GM18951 (cell line): Measurements from ENCODE around the gene DNAAF9.

Experiments
- POLR2A ChIP-seq: IDR thresholded peaks from 4 replicates; pipeline ENCODE4 v1.6.1; 2011; ENCODE audit warnings: mild to moderate bottlenecking; ENCODE audit not compliant: insufficient read length, insufficient read depth; ENCODE audit errors: extremely low read depth
- in situ Hi-C: fragments of 300-500 bp; cut with MboI; formaldehyde crosslinking; loops from one replicate; pipeline ENCODE4 v1.12.0; 2022; ENCODE audit warnings: low sequenced_read_pairs, mixed read lengths, inconsistent platforms; ENCODE audit not compliant: unreplicated experiment

DNAAF9 gene

DNA sequence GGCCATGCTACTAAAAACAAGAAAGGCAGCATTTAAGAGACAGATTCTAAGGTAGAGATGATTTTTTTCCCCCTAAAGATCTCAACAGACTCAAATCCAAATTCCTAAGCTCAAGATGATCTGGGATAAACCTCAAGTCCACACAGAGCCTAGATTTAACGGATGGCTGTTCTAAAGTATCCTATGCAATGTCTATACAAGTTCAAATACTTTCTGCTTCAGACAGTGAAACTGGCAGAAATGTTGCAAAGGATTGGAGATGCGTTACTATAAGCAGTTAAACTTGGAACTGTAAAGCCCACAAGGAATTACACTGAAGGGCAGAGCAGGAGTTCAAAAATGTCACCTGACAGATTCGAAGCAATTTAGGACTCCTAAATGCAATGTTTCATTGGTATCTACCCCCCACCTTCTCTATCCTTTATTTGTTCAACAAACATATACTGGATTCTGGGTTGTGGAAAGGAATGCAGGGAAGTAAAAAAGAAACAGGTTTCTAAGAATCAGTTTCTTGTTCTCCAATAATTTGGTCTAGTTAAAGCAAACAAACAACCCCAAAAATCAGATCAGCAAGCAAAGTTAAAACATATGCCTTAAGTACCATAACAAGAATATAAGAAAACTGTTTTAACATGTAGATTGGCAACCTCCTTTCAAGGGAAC is 1.6 kb downstream of the DNAAF9 start:
- in situ Hi-C loops: no loop called here
- no peak for TF ChIP-seq POLR2A

DNA sequence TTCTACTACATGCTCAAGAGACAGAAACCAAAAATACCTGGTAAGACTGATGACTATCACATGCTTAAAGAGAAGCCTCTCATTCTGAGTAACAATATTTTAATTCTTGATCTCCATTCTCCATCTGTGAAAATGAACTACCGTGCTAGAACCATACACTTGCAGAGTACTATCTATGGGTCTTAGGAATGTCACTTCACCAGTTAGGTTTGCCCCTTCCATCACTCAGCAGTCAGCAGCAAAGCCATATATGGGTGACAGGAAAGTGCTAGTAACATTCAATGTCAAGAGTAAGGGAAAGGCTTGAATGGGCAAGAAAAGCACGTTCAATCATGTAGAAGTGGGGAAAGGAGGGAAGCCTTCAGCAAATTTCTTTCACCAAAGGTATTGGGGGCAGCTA is 2.3 kb downstream of the DNAAF9 start:
- TF ChIP-seq POLR2A: no peak
- in situ Hi-C loops: no loop called here

DNA sequence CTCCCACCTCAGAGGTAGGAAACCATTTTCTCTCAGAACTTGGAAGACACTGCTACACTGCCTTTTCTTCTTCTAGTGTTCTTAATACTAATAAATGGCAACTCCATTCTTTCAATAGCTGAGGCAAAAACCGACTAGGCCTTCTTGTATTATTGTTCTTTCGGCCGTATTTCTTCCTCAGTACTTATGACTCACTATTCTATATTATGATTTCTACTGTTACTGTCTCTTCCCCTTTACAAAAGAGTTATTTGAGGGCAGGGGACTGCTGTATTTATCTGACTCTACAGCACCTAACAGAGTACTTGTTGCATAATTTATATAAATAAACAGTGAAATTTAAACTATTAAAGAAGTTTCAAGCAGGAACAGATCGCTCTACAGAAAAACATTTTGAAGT is 3.1 kb downstream of the DNAAF9 start:
- in situ Hi-C loops: no loop called here
- no peak for TF ChIP-seq POLR2A

DNA sequence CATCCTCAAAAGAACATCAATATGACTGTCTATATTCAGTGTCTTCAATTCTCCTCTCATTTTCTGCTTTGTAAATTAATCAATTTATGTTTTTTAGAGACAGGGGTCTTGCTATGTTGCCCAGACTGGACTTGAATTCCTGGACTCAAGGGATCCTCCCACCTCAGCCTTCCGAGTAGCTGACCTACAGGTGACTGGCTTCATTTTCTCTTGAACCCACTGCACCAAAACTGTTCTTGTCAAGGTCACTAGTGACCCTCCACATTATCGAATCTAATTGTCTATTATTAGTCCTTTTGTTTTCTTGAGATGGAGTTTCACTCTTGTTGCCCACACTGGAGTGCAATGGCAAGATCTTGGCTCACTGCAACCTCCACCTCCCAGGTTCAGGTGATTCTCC is 3.7 kb downstream of the DNAAF9 start:
- in situ Hi-C loops: no loop called here
- TF ChIP-seq POLR2A: no peak

DNA sequence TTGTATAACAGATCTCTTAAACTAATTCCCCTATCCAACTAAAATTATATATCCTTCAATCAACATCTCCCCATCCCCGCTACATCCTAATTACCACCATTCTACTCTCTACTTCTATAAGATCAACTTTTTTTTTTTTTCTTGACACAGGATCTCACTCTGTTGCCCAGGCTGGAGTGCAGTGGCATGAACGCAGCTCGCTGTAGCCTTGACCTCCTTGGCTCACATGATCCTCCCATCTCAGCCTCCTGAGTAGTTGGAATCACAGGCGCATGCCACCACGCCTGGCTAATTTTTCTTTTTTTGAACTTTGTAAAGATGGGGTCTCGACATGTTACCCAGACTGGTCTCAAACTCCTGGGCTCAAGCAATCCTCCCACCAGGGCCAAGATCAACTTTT is 5.0 kb downstream of the DNAAF9 start:
- in situ Hi-C loops: no loop called here
- no peak for TF ChIP-seq POLR2A

DNA sequence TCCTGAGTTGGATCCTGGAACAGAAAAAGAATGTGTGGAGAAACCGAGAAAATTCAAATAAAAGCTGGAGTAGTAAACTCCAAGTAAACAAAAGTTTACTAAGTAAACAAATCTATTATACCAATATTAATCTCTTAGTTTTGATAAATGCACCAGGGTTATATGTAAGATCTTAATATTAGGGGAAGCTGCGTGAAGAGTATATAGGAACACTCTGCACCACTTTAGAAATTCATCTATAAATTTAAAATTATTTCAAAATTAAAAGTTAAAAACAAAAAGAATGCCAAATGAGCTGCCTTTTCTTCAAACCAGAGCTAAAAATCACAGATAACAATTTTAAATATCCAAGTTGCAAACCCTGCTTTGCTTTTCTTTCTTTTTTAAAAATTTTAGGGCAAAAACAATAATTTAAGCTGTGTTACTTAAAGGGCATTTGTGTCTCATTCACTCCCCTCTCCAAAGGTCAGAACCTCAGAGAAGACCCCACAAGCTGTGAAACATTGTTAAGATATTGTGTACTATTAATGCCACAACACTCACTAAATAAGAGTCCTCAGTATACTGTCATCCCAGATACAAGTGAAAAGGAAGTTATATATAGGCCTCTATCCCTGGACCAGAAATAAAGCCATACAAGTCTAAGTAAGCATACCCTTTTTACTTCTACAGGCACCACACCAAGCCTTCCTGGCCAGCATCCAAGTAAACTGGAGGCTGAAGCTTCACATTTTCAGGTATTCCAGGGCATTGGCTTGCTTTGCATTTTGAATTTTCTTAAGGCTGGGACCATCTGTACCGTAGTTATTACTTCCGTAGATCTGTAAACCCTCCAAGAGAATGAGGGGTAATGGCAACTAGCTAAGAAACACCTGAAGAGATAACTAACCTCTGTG is 7.0 kb downstream of the DNAAF9 start:
- TF ChIP-seq POLR2A: no peak
- in situ Hi-C loops: no loop called here

DNA sequence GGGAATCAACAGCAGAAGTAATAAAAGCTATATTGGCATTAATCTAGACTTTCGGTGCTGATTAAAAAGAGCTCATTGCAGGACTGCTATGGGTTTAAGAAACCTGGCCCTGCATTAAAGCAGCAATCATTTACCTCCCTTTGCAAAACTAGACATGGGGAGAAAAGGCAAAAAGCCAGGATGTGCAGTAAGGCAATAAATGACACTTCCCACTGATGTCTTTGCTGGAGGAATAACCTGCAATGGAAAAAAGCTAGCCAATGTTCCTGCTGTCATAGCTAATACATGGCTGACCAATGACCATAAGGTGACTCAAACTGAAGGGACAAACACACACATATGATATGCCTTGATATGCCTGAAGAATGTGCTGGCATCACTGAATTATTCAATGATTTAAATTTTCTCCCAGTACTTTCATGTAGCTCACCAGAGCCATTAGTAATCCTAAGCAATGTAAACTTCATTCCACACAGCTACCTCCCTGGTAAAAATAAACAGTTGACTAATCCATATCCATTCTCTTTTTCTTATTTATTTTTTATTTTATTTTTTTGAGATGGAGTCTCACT is 8.7 kb downstream of the DNAAF9 start:
- TF ChIP-seq POLR2A: no peak
- in situ Hi-C loops: no loop called here

DNA sequence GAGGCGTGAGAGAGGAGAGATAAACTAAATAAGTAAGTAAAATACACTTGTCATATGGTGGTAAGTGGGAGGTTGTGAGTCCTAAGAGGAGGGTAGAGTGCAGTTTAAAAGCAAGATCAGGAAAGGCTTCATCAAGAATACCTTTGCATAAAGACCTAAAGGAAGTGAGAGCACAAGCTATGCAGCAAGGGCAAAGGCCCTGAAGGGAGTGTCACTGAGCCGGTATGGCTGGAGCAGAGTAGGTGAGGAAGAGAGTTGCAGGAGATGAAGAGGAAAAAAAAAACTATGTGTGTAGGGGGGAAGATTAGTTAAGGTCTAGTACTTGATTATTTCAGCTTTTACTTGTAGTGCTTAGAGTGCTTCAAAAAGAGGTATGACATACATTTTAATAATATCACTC is 11.0 kb downstream of the DNAAF9 start:
- no peak for TF ChIP-seq POLR2A
- in situ Hi-C loops: no loop called here

DNA sequence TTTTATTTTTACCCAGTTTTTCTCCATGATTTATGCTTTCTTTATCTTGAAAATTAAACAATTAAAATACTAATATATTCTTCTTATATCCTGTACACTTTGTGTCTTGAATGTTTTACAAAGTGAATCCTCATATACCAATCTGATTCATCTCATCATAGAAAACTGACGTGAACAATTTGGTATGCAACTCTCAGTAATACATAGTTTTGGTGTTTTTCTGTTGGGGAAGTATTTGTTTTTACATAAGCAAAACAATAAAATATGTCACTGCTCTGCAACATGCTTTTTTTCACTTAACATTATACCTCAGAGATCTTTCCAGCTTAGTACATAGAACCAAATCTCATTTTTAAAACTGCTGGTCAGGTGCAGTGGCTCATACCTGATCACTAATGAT is 14.7 kb downstream of the DNAAF9 start:
- in situ Hi-C loops: no loop called here
- TF ChIP-seq POLR2A: no peak

DNA sequence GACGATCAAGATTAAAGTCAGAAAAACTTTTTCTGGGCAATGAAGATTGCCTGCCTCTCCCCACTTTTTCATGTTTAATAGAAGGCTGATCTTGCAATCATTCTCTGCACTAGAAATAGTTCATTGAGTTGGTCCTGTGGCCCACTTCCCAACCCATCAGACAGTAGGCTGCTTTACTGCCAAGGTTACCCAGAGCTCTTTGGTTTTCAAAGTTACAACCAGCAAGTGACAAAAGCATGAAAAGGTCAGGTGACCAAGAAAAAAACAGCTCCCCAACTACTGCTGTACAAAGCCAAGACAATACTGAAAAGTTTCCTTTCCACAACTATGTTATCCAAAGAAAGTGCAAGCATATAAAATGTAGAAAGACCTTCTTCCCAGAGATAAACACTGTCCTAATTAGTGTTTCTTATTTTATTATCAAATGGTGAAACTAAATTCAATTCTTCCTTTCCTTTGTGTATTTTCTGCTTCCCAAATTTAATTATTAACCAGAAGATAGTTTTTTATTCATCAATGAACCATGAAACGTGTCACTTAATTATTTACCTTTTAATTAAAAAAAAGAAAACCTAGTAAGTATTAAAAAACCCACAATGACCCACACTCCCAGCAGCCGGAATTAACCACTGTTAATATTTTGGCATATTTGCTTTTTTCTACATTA is 16.6 kb downstream of the DNAAF9 start:
- in situ Hi-C loops: no loop called here
- TF ChIP-seq POLR2A: no peak

DNA sequence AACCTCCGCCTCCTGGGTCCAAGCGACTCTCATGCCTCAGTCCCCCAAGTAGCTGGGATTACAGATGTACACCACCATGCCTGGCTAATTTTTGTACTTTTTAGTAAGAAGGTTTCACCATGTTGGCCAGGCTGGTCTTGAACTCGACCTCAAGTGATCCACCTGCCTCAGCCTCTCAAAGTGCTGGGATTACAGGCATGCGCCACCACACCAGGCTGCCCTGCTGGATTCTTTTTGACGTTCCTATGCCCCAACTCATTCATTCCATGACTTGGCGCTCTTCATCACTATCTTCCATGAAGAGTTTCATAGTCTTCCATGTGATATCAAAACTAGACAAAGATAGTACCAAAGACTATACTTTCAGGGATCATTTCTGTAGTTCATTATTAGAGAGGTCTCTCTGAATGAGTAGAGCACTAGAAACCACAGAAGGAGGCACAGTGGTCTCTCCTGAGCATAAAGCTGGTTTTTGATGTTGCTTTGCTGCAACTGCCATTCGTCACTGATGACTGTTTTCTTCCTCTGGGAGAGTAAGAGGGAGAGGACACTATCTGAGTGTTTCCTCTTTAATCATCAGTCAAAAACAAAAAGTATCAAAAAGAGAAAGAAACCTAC is 23.5 kb downstream of the DNAAF9 start:
- in situ Hi-C loops: no loop called here
- TF ChIP-seq POLR2A: no peak

DNA sequence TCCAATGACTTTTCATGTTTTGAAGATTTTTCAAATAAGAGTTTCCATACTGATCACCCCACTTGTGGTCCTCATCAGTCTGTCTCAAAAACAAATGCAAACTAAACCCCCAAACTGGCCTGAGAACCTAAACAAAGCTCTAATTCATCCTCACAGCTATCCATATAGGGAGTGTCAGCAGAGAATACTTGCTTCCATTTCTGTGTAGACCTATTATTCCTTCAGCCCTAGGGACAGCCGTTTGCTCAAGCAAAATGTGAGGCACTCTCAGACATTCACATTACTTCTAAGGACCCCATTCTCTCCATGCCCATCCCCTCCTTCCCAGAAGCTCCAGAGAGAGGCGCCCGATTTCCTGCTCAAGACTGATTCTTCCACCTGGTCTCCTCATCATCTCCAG is 24.6 kb downstream of the DNAAF9 start:
- in situ Hi-C loops: no loop called here
- no peak for TF ChIP-seq POLR2A
